BLaER1 treated with 17β-estradiol and CSF1 and Interleukin-3, amounts not matched to agents 10 nM and 100 nM (cell line): Measurements from ENCODE around the gene CACNA1F.

Experiments used
- H3K27ac ChIP-seq, 11 experiments: shearing (Covaris generic); formaldehyde crosslinking; 2 replicates each; pipeline ENCODE4 v1.8.1; 2022
- H3K27me3 ChIP-seq, 11 experiments: shearing (Covaris generic); formaldehyde crosslinking; 2 replicates each; pipeline ENCODE4 v1.8.1; 2022
- H3K36me3 ChIP-seq, 11 experiments: shearing (Covaris generic); formaldehyde crosslinking; 2 replicates each; pipeline ENCODE4 v1.8.1; 2022
- H3K4me1 ChIP-seq, 10 experiments: shearing (Covaris generic); formaldehyde crosslinking; 2 replicates each; pipeline ENCODE4 v1.8.1; 2022
- H3K4me2 ChIP-seq, 11 experiments: shearing (Covaris generic); formaldehyde crosslinking; 2 replicates each; pipeline ENCODE4 v1.8.1; 2022
- H3K4me3 ChIP-seq, 10 experiments: shearing (Covaris generic); formaldehyde crosslinking; 2 replicates each; pipeline ENCODE4 v1.8.1; 2022
- H3K9ac ChIP-seq, 11 experiments: shearing (Covaris generic); formaldehyde crosslinking; 2 replicates each; pipeline ENCODE4 v1.8.1; 2022
- H3K9me3 ChIP-seq, 11 experiments: shearing (Covaris generic); formaldehyde crosslinking; replicated peaks in 1 of 11; 2 replicates each; pipeline ENCODE4 v1.8.1; 2022
- H4K20me1 ChIP-seq, 11 experiments: shearing (Covaris generic); formaldehyde crosslinking; 2 replicates each; pipeline ENCODE4 v1.8.1; 2022
- Cebpa-rat ChIP-seq, 11 experiments: shearing (Covaris generic); IDR thresholded peaks; 2 replicates each; pipeline ENCODE4 v1.8.1; 2022

CACNA1F gene

DNA sequence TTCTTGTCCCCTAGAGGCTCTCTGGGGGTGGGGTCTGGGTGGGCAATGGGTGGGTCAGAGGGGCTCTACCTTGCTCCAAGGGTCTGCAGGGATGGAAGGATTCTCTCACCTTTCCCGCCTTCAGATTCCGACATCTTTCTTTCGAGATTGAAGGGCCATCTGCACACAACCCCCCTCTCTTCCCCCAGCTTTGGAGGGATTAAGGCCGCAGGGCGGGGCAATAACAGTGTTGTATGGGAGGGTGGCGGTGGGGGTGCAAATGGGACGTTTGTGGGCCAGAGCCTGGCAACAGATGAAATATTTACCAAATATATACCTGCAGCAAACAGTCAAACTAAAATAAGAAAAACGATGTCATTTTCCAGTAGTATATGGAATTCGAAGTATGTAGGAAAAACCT lies at the start of gene CACNA1F:
CACNA1F (minus strand) TSS at position 165 of the 400 bp plus-strand sequence; CDS start at position 134, 31 bp downstream.
- H3K9ac ChIP-seq, result no peak within 1 kb of the TSS
- no peaks in the 10 kb centered on the region for H3K36me3 ChIP-seq
- H3K9me3 ChIP-seq, result peaks cover 0 to 24% (median 7%) of the 10 kb centered on the region in 11 experiments; a peak in 10 of 22 replicates
- no peak within 1 kb of the TSS for H3K4me2 ChIP-seq
- H3K27ac ChIP-seq, result no peak within 1 kb of the TSS
- no peak for TF ChIP-seq Cebpa-rat (IDR thresholded peaks at IDR 0.05)
- H3K27me3 ChIP-seq, result peaks cover 0 to 29% (median 14%) of the 10 kb centered on the region in 11 experiments; a peak in 14 of 22 replicates
- H3K4me3 ChIP-seq, result no peak within 1 kb of the TSS
- peaks cover 17 to 30% (median 21%) of the 10 kb centered on the region in 10 experiments; a peak in 19 of 20 replicates for H3K4me1 ChIP-seq
- no peaks in the 10 kb centered on the region for H4K20me1 ChIP-seq

DNA sequence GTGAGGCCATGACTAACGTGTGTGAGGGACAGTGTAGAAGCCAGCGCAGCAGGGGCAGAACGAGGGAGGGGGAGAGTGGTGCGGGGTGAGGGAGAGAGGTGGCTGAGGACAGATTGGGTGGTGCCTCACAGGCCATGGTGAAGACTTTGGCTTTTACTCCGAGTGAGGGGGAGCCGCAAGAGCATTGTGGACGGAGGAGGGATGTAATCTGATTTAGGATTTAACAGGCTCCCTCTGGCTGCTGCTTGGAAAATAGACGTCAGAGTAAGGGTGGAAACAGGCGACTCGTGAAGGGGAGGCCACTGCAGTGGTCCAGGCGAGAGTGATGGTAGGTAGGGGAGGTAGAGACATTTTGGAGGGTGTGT lies 49.5 kb upstream of the CACNA1F start:
- Histone ChIP-seq H3K4me3 (no peak overlapping the region), H3K9me3 (no peaks in the 10 kb centered on the region), H3K36me3 (peaks cover 0 to 4% (median 0%) of the 10 kb centered on the region in 11 experiments; a peak in 1 of 22 replicates), H3K4me1 (no peaks in the 10 kb centered on the region), H3K9ac (no peak overlapping the region), H4K20me1 (peaks cover 0 to 24% (median 6%) of the 10 kb centered on the region in 11 experiments; a peak in 9 of 22 replicates), H3K4me2 (no peak overlapping the region), H3K27ac (no peak overlapping the region), H3K27me3 (peaks cover 78 to 99% (median 97%) of the 10 kb centered on the region in 11 experiments)
- TF ChIP-seq Cebpa-rat (IDR thresholded peaks at IDR 0.05), result no peak

DNA sequence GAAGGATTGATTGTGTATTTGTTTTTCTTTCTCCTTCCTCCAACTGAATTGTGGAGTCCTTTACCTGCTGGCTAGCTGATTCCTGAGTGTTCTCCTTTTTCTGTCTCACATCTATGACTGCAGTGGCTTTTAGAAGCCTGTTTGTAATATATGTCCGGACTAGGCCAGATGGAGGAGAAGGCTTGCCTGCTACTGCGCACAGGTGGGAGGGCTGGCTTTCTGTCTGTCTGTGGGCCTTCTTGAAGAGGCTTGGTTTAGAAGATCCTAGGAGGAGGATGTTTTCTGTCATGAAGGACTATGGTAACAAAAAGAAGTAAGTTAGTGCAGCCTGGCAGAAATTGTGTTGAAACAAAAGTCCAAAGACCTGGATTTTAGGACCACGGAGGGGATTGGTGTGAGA lies 44.9 kb upstream of the CACNA1F start:
- TF ChIP-seq Cebpa-rat (IDR thresholded peaks at IDR 0.05), result no peak
- Histone ChIP-seq H3K4me2 (no peak overlapping the region), H3K9ac (no peak overlapping the region), H3K27me3 (peaks cover 79 to 100% (median 97%) of the 10 kb centered on the region in 11 experiments), H3K27ac (no peak overlapping the region), H3K36me3 (peaks cover 0 to 8% (median 0%) of the 10 kb centered on the region in 11 experiments; a peak in 2 of 22 replicates), H3K9me3 (no peaks in the 10 kb centered on the region), H3K4me3 (no peak overlapping the region), H4K20me1 (peaks cover 6 to 60% (median 30%) of the 10 kb centered on the region in 11 experiments; a peak in 17 of 22 replicates), H3K4me1 (0 out of 20 replicates have a peak, but pooled peaks cover 0 to 5% (median 0%) of the 10 kb centered on the region in 10 experiments)

- H3K36me3 ChIP-seq, result peaks cover 0 to 8% (median 0%) of the 10 kb centered on the region in 11 experiments; a peak in 3 of 22 replicates
- H3K27ac ChIP-seq, result no peak overlapping the region
- TF ChIP-seq Cebpa-rat (IDR thresholded peaks at IDR 0.05), result no peak
- peaks cover 73 to 100% (median 96%) of the 10 kb centered on the region in 11 experiments for H3K27me3 ChIP-seq
- H3K4me2 ChIP-seq, result no peak overlapping the region
- peaks cover 6 to 66% (median 36%) of the 10 kb centered on the region in 11 experiments; a peak in 17 of 22 replicates for H4K20me1 ChIP-seq
- no peak overlapping the region for H3K9ac ChIP-seq
- no peak overlapping the region for H3K4me3 ChIP-seq
- H3K9me3 ChIP-seq, result no peaks in the 10 kb centered on the region
- H3K4me1 ChIP-seq, result peaks cover 2 to 9% (median 3%) of the 10 kb centered on the region in 10 experiments; a peak in 14 of 20 replicates
Measured at GRCh38 chrX:49277535-49277830, 44.3 kb upstream of the CACNA1F start.

DNA sequence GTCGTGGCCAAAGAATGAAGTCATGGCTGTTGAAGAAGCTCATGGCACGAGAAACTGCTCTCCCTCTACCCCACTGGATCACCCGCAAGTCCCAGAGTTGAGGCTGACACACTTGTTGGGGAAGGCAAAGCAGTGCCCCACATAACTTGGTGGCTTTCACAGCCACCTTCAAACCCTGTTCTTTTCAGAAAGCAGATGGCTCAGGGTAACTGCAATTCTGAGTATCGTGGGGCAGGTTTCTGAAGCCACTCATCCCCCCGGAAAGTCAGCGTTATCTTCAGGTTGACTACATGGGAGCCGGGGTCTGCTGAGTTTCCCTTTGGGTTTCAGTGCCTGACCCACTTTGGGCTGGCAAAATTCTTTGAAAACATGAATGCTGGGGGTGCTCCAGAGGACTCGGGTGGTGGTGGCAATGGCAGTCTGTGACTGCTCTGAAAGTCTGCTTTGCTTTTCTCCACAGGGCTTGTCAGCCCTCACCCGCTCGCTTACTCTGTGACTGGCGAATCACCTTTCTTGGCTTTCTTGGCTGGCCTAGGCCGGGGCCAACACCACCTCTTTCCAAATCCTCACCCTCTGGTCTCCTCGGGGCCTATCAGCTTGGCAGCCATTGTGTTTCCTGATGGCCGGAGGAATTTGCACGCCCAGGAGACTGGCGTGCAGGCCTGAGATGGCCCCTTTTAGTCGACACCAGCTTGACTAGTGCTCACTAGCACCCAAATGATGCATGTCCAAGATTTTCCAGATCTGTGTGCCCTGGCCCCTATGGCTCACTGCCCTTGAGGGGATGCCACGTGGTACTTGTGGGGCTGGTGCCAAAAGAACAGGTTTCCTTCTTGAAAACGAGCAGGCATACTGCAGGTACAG lies 43.8 kb upstream of the CACNA1F start:
- TF ChIP-seq Cebpa-rat (IDR thresholded peaks at IDR 0.05), result no peak
- H3K9me3 ChIP-seq, result no peaks in the 10 kb centered on the region
- H3K36me3 ChIP-seq, result peaks cover 0 to 8% (median 0%) of the 10 kb centered on the region in 11 experiments; a peak in 3 of 22 replicates
- H3K4me2 ChIP-seq, result no peak overlapping the region
- H3K27ac ChIP-seq, result no peak overlapping the region
- peaks cover 7 to 14% (median 8%) of the 10 kb centered on the region in 10 experiments; a peak in 19 of 20 replicates for H3K4me1 ChIP-seq
- H3K27me3 ChIP-seq, result peaks cover 69 to 100% (median 94%) of the 10 kb centered on the region in 11 experiments
- H3K9ac ChIP-seq, result no peak overlapping the region
- H4K20me1 ChIP-seq, result peaks cover 6 to 65% (median 42%) of the 10 kb centered on the region in 11 experiments; a peak in 17 of 22 replicates
- no peak overlapping the region for H3K4me3 ChIP-seq

- peaks cover 0 to 8% (median 0%) of the 10 kb centered on the region in 11 experiments; a peak in 3 of 22 replicates for H3K36me3 ChIP-seq
- peaks cover 62 to 97% (median 93%) of the 10 kb centered on the region in 11 experiments for H3K27me3 ChIP-seq
- no peak for TF ChIP-seq Cebpa-rat (IDR thresholded peaks at IDR 0.05)
- peaks cover 6 to 69% (median 43%) of the 10 kb centered on the region in 11 experiments; a peak in 16 of 22 replicates for H4K20me1 ChIP-seq
- H3K4me1 ChIP-seq, result peaks cover 14 to 21% (median 15%) of the 10 kb centered on the region in 10 experiments
- no peak overlapping the region for H3K9ac ChIP-seq
- H3K27ac ChIP-seq, result no peak overlapping the region
- no peak overlapping the region for H3K4me3 ChIP-seq
- no peak overlapping the region for H3K4me2 ChIP-seq
- H3K9me3 ChIP-seq, result no peaks in the 10 kb centered on the region
Measured at GRCh38 chrX:49276207-49276606, 43.1 kb upstream of the CACNA1F start.

DNA sequence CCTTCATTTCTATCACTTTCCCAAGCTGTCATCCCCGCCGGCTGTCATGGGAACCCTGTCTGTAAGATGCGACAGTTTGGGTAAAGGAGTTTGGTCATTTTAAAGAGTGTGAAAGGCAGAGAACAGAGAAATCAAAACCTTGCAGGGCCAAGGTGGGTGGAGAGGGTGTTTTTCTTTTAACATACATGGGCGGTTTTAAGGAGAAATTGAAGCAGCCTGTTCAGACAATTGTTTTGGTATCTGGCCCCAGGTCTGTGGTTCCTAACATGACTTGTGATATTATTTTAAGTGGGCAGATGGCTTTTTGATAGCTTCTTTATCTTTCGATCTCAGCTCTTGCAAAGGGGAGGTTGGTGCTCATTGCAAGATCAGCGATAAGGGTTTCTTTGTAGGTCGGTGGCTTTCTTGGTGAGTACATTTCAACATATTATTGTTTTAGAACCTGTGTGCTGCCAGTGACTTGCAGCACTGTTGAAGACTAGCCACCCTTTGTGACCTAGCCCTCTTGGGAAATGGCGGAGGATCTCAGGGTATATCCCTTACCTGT lies 40.1 kb upstream of the CACNA1F start:
- Histone ChIP-seq H3K4me2 (peak overlapping the region in 2 of 11 experiments; percentile 89; a peak in 1 of 22 replicates), H3K27me3 (peaks cover 51 to 79% (median 69%) of the 10 kb centered on the region in 11 experiments), H3K9ac (0 out of 22 replicates have a peak overlapping the region, but pooled peaks of 1 of the 11 experiments have one; percentile 6), H3K9me3 (peaks cover 0 to 14% (median 0%) of the 10 kb centered on the region in 11 experiments; a peak in 7 of 22 replicates), H3K4me1 (peaks cover 25 to 29% (median 27%) of the 10 kb centered on the region in 10 experiments), H4K20me1 (peaks cover 6 to 69% (median 38%) of the 10 kb centered on the region in 11 experiments; a peak in 16 of 22 replicates), H3K27ac (no peak overlapping the region), H3K36me3 (peaks cover 0 to 8% (median 0%) of the 10 kb centered on the region in 11 experiments; a peak in 3 of 22 replicates), H3K4me3 (no peak overlapping the region)
- no peak for TF ChIP-seq Cebpa-rat (IDR thresholded peaks at IDR 0.05)

DNA sequence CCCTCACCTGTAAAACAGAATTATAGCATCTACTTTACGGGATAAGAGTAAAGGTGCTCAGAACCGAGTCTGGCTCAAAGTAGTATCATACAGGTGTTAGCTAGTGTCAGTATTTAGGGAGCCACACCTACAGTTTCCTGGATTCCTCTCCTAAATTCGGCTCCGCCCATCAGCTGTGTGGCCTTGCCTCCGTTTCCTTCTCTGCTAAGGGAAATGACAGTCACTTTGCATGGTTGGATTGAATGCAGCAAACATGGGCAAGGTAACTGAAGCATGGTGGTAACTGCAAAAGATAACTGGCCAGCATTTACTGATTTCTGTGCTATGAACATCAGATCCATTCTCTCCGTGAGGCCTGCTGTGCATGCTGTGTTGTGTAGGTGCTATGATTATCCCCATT lies 39.3 kb upstream of the CACNA1F start:
- H3K36me3 ChIP-seq, result peaks cover 0 to 8% (median 0%) of the 10 kb centered on the region in 11 experiments; a peak in 3 of 22 replicates
- H3K4me1 ChIP-seq, result peaks cover 25 to 31% (median 30%) of the 10 kb centered on the region in 10 experiments
- peaks cover 42 to 79% (median 69%) of the 10 kb centered on the region in 11 experiments for H3K27me3 ChIP-seq
- H4K20me1 ChIP-seq, result peaks cover 6 to 61% (median 33%) of the 10 kb centered on the region in 11 experiments; a peak in 15 of 22 replicates
- H3K9ac ChIP-seq, result peak overlapping the region in 2 of 11 experiments; percentile 19 to 51; a peak in 2 of 22 replicates
- H3K4me3 ChIP-seq, result no peak overlapping the region
- no peak for TF ChIP-seq Cebpa-rat (IDR thresholded peaks at IDR 0.05)
- H3K4me2 ChIP-seq, result peak overlapping the region; percentile 74 to 92 (median 89); a peak in 18 of 22 replicates
- H3K27ac ChIP-seq, result no peak overlapping the region
- peaks cover 0 to 14% (median 0%) of the 10 kb centered on the region in 11 experiments; a peak in 7 of 22 replicates for H3K9me3 ChIP-seq
